GM18861 (cell line): ENCODE measurements around the gene ALK.

Source experiments
- ATAC-seq: cut with Tn5 transposase; IDR thresholded peaks from one replicate; pipeline ENCODE4 v1.9.1; 2021; ENCODE audit not compliant: unreplicated experiment

Gene ALK

GRCh38 chr2:29463181-29463900 is 458.0 kb downstream of the ALK start:
- ATAC-seq = no peak

GRCh38 chr2:29462293-29462692 is 459.1 kb downstream of the ALK start:
- ATAC-seq = no peak

GRCh38 chr2:29460190-29460589 is 461.2 kb downstream of the ALK start:
- ATAC-seq = no peak

GRCh38 chr2:29459445-29460179 is 461.8 kb downstream of the ALK start:
- no peak for ATAC-seq

GRCh38 chr2:29456429-29456828 is 465.0 kb downstream of the ALK start:
- no peak for ATAC-seq

- no peak for ATAC-seq
Measured at GRCh38 chr2:29455200-29455860, 466.1 kb downstream of the ALK start.

GRCh38 chr2:29452036-29452435 is 469.4 kb downstream of the ALK start:
- no peak for ATAC-seq

- no peak for ATAC-seq
Measured at GRCh38 chr2:29450596-29451222, 470.7 kb downstream of the ALK start.

- no peak for ATAC-seq
Measured at GRCh38 chr2:29449499-29449898, 471.9 kb downstream of the ALK start.

- no peak for ATAC-seq
Measured at GRCh38 chr2:29448096-29448688, 473.2 kb downstream of the ALK start.

- no peak for ATAC-seq
Measured at GRCh38 chr2:29447513-29447912, 473.9 kb downstream of the ALK start.

- no peak for ATAC-seq
Measured at GRCh38 chr2:29446847-29447246, 474.5 kb downstream of the ALK start.

GRCh38 chr2:29444150-29444549 is 477.2 kb downstream of the ALK start:
- no peak for ATAC-seq

GRCh38 chr2:29443627-29444026 is 477.8 kb downstream of the ALK start:
- no peak for ATAC-seq

GRCh38 chr2:29443151-29443550 is 478.2 kb downstream of the ALK start:
- ATAC-seq = no peak

- no peak for ATAC-seq
Measured at GRCh38 chr2:29440921-29441623, 480.3 kb downstream of the ALK start.

- ATAC-seq = no peak
Measured at GRCh38 chr2:29433920-29434319, 487.5 kb downstream of the ALK start.

GRCh38 chr2:29433128-29433527 is 488.3 kb downstream of the ALK start:
- no peak for ATAC-seq

- no peak for ATAC-seq
Measured at GRCh38 chr2:29431485-29431884, 489.9 kb downstream of the ALK start.

- no peak for ATAC-seq
Measured at GRCh38 chr2:29430382-29431112, 490.8 kb downstream of the ALK start.
